Karpas-422 (cell line): ENCODE results near the gene KIF22. TPM values are rescaled to one million over a fixed set of nuclear protein-coding genes. Genes with fewer than 3 reads are reported as not detected.

Experiments
- DNase-seq: peaks from one replicate; pipeline ENCODE4 v3.0.0-alpha.2; 2015
- H2AFZ ChIP-seq: fragments of 200-600 bp; sonication (generic); 2 replicates; pipeline ENCODE4 v1.6.1; 2014; ENCODE audit warnings: antibody characterized with exemption, low read length, mixed read lengths
- H3K27ac ChIP-seq: fragments of 200-600 bp; sonication (generic); 2 replicates; pipeline ENCODE4 v1.5.1; 2014; ENCODE audit warnings: mild to moderate bottlenecking, low read length, moderate library complexity
- H3K27me3 ChIP-seq: fragments of 200-600 bp; sonication (generic); 2 replicates; pipeline ENCODE4 v1.6.1; 2014; ENCODE audit warnings: low read length, mixed read lengths
- H3K36me3 ChIP-seq: fragments of 200-600 bp; sonication (generic); 2 replicates; pipeline ENCODE4 v1.6.1; 2014; ENCODE audit warnings: low read length, mixed read lengths; ENCODE audit not compliant: insufficient read depth
- H3K4me1 ChIP-seq: fragments of 200-600 bp; sonication (generic); 2 replicates; pipeline ENCODE4 v1.6.1; 2014; ENCODE audit warnings: mild to moderate bottlenecking, low read length, mixed read lengths
- H3K4me2 ChIP-seq: fragments of 200-600 bp; sonication (generic); 2 replicates; pipeline ENCODE4 v1.6.1; 2014; ENCODE audit warnings: low read length, low read depth, mild to moderate bottlenecking; ENCODE audit not compliant: poor library complexity, severe bottlenecking
- H3K4me3 ChIP-seq: fragments of 200-600 bp; sonication (generic); 2 replicates; pipeline ENCODE4 v1.5.1; 2014; ENCODE audit warnings: mild to moderate bottlenecking, antibody characterized with exemption, low read length, mixed read lengths
- H3K79me2 ChIP-seq: fragments of 200-600 bp; sonication (generic); 2 replicates; pipeline ENCODE4 v1.6.1; 2014; ENCODE audit warnings: mild to moderate bottlenecking, low read length, mixed read lengths
- H3K9ac ChIP-seq: fragments of 200-600 bp; sonication (generic); 2 replicates; pipeline ENCODE4 v1.6.0; 2014; ENCODE audit warnings: low read length
- H3K9me2 ChIP-seq: fragments of 200-600 bp; sonication (generic), shearing (Covaris generic); replicated peaks from 2 replicates; pipeline ENCODE4 v1.6.0; 2014; ENCODE audit warnings: mild to moderate bottlenecking, low read length, moderate library complexity; ENCODE audit not compliant: insufficient read depth
- H3K9me3 ChIP-seq: fragments of 300-700, 200-600 bp; sonication (generic); 2 replicates; pipeline ENCODE4 v1.6.1; 2014; ENCODE audit warnings: low read length, mixed read lengths
- H4K20me1 ChIP-seq: fragments of 200-600 bp; sonication (generic); 2 replicates; pipeline ENCODE4 v1.6.1; 2014; ENCODE audit warnings: mild to moderate bottlenecking, antibody characterized with exemption, low read length, low read depth; ENCODE audit not compliant: insufficient read depth
- small RNA-seq: library from RNA; depleted of rRNA; stranded (forward); fragments of <200 nt; gene quantifications from one replicate; pipeline ENCODE3, GENCODE V24; 2014
- total RNA-seq: library from RNA; depleted of rRNA; stranded (reverse); fragments of >200 nt; shearing (Covaris generic); gene quantifications from 2 replicates; pipeline ENCODE4 v1.2.3, GENCODE V29; 2014; ENCODE audit warnings: low replicate concordance; rRNA removed

KIF22 gene
- total RNA-seq, 1 experiment from 2014 or later, result 75.4 TPM

DNA sequence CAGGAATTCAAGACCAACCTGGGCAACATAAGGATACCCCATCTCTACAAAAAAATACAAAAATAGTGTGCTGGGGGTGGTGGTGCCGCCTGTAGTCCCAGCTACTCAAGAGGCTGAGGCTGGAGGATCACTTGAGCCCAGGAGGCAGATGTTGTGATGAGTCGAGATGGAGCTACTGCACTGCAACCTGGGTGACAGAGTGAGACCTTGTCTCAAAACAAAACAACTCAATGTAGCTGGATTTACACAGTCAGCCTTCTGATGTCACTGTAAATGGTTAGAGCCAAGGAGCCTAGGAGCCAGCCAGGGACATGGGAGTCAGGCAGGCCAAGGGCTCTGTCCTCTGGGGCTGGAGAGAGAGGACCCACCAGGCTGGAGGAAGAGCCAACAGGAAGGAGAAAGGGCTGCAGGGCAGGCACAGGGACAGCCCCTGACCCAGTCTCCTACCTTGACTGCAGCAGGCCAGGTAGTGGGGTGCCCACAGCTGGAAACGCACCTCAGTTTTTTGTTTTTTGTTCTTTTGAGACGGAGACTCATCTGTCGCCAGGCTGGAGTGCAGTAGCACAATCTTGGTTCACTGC lies 64.1 kb downstream of the KIF22 start:
- no peak overlapping the region for H2AFZ ChIP-seq
- no peak overlapping the region for H3K4me3 ChIP-seq
- no peaks in the 10 kb centered on the region for H3K4me1 ChIP-seq
- H3K27me3 ChIP-seq, result no peaks in the 10 kb centered on the region
- no peak overlapping the region for H3K9ac ChIP-seq
- H3K79me2 ChIP-seq, result no peaks in the 10 kb centered on the region
- no peak overlapping the region for H3K27ac ChIP-seq
- H4K20me1 ChIP-seq, result no peaks in the 10 kb centered on the region
- H3K4me2 ChIP-seq, result no peak overlapping the region
- no peaks in the 10 kb centered on the region for H3K36me3 ChIP-seq
- DNase-seq, result no peak
- no peaks in the 10 kb centered on the region for H3K9me3 ChIP-seq
- H3K9me2 ChIP-seq, result no peaks in the 10 kb centered on the region

Small RNA genes within 50 kb of the gene (small RNA-seq; reads per million reads assigned to genes)
- gene AC009133.6 (not detected), gene AC120114.4 (not detected)

Other genes with a start within 250 kb of the KIF22 start
- gene SPN, start 127.5 kb upstream of the KIF22 start, total RNA-seq, result 0.63 and 1.0 TPM in 2 replicates
- gene QPRT, start 111.6 kb upstream of the KIF22 start, total RNA-seq, result 39.6 and 45.8 TPM in 2 replicates
- 0.86 and 2.5 TPM in 2 replicates for gene C16orf54, start 44.8 kb upstream of the KIF22 start, total RNA-seq
- not detected in 2 replicates for gene ZG16, start 12.5 kb upstream of the KIF22 start, total RNA-seq
- 118 and 320 TPM in 2 replicates for gene MAZ, start 15.8 kb downstream of the KIF22 start, total RNA-seq
- gene PRRT2, start 21.4 kb downstream of the KIF22 start, total RNA-seq, result 0.87 and 3.5 TPM in 2 replicates
- gene PAGR1, start 25.4 kb downstream of the KIF22 start, total RNA-seq, result 25.4 and 69.2 TPM in 2 replicates
- 7.8 and 25.7 TPM in 2 replicates for gene MVP, start 29.7 kb downstream of the KIF22 start, total RNA-seq
- gene CDIPT, start 72.5 kb downstream of the KIF22 start, total RNA-seq, result 48.1 and 57.4 TPM in 2 replicates
- gene SEZ6L2, start 108.8 kb downstream of the KIF22 start, total RNA-seq, result 0.04 TPM in 1 of 2 replicates, not detected in the other
- gene ASPHD1, start 109.7 kb downstream of the KIF22 start, total RNA-seq, result 0.19 and 2.2 TPM in 2 replicates
- 14.2 and 52.9 TPM in 2 replicates for gene KCTD13, start 135.5 kb downstream of the KIF22 start, total RNA-seq
- gene TMEM219, start 171.3 kb downstream of the KIF22 start, total RNA-seq, result 120 and 128 TPM in 2 replicates
- 21.5 and 30.7 TPM in 2 replicates for gene TAOK2, start 183.1 kb downstream of the KIF22 start, total RNA-seq
- gene HIRIP3, start 204.9 kb downstream of the KIF22 start, total RNA-seq, result 9.6 and 22.1 TPM in 2 replicates
- 67.7 and 94.0 TPM in 2 replicates for gene INO80E, start 205.5 kb downstream of the KIF22 start, total RNA-seq
- not detected in 2 replicates for gene DOC2A, start 220.3 kb downstream of the KIF22 start, total RNA-seq
- not detected in 2 replicates for gene C16orf92, start 232.4 kb downstream of the KIF22 start, total RNA-seq
- gene TLCD3B, start 240.5 kb downstream of the KIF22 start, total RNA-seq, result 1.0 TPM in 1 of 2 replicates, not detected in the other